ENCODE measurements around the gene FCMR.

Gene FCMR

GRCh38 chr1:206898089-206898914, 23.4 kb downstream of the FCMR start:
- Histone ChIP-seq H3K36me3 (no peaks in the 10 kb centered on the region), H3K9me3 (no peaks in the 10 kb centered on the region), H3K27me3 (peaks cover 12% of the 10 kb centered on the region), H3K4me3 (ENCODE audit: low read depth in 1 of 2, low read length in 1 of 2) (no peak overlapping the region), H3K4me1 (ENCODE audit: control insufficient read depth in 1 of 2, insufficient read depth in 1 of 2, low read depth in 1 of 2, low read length in 1 of 2) (no peaks in the 10 kb centered on the region), H3K27ac (no peak overlapping the region)
- TF ChIP-seq CTCF (IDR thresholded peaks at IDR 0.05), result no peak

GRCh38 chr1:206897175-206897574, 24.6 kb downstream of the FCMR start, which contains the start of gene IL24:
TSS of gene IL24 (plus strand) at chr1:206897443. CDS start at chr1:206897833, 390 bp downstream.
- Histone ChIP-seq H3K4me3 (ENCODE audit: low read depth in 1 of 2, low read length in 1 of 2) (no peak within 1 kb of the TSS), H3K9me3 (no peaks in the 10 kb centered on the region), H3K27ac (no peak within 1 kb of the TSS), H3K4me1 (ENCODE audit: control insufficient read depth in 1 of 2, insufficient read depth in 1 of 2, low read depth in 1 of 2, low read length in 1 of 2) (no peaks in the 10 kb centered on the region), H3K27me3 (peaks cover 16% of the 10 kb centered on the region), H3K36me3 (no peaks in the 10 kb centered on the region)
- no peak for TF ChIP-seq CTCF (IDR thresholded peaks at IDR 0.05)

GRCh38 chr1:206896261-206896660, 25.5 kb downstream of the FCMR start:
- Histone ChIP-seq H3K4me1 (ENCODE audit: control insufficient read depth in 1 of 2, insufficient read depth in 1 of 2, low read depth in 1 of 2, low read length in 1 of 2) (no peaks in the 10 kb centered on the region), H3K4me3 (ENCODE audit: low read depth in 1 of 2, low read length in 1 of 2) (no peak overlapping the region), H3K36me3 (no peaks in the 10 kb centered on the region), H3K27me3 (peaks cover 19% of the 10 kb centered on the region), H3K27ac (no peak overlapping the region), H3K9me3 (no peaks in the 10 kb centered on the region)
- TF ChIP-seq CTCF (IDR thresholded peaks at IDR 0.05), result no peak

- TF ChIP-seq CTCF (IDR thresholded peaks at IDR 0.05), result no peak
- Histone ChIP-seq H3K27ac (no peak overlapping the region), H3K36me3 (no peaks in the 10 kb centered on the region), H3K4me3 (ENCODE audit: low read depth in 1 of 2, low read length in 1 of 2) (no peak overlapping the region), H3K9me3 (no peaks in the 10 kb centered on the region), H3K4me1 (ENCODE audit: control insufficient read depth in 1 of 2, insufficient read depth in 1 of 2, low read depth in 1 of 2, low read length in 1 of 2) (no peaks in the 10 kb centered on the region), H3K27me3 (peaks cover 23% of the 10 kb centered on the region)
Measured at GRCh38 chr1:206895837-206896242, 25.9 kb downstream of the FCMR start.

GRCh38 chr1:206895325-206895724, 26.4 kb downstream of the FCMR start:
- Histone ChIP-seq H3K27me3 (peaks cover 28% of the 10 kb centered on the region), H3K4me1 (ENCODE audit: control insufficient read depth in 1 of 2, insufficient read depth in 1 of 2, low read depth in 1 of 2, low read length in 1 of 2) (no peaks in the 10 kb centered on the region), H3K9me3 (no peaks in the 10 kb centered on the region), H3K4me3 (ENCODE audit: low read depth in 1 of 2, low read length in 1 of 2) (no peak overlapping the region), H3K27ac (no peak overlapping the region), H3K36me3 (no peaks in the 10 kb centered on the region)
- no peak for TF ChIP-seq CTCF (IDR thresholded peaks at IDR 0.05)

Data from neutrophil (primary cell).